GM19351 (cell line): ENCODE data around the gene CTCF.

Experiments
- ATAC-seq: cut with Tn5 transposase; IDR thresholded peaks from one replicate; pipeline ENCODE4 v1.9.1; 2021; ENCODE audit warnings: mild to moderate bottlenecking, moderate library complexity; ENCODE audit not compliant: unreplicated experiment

The CTCF gene

DNA sequence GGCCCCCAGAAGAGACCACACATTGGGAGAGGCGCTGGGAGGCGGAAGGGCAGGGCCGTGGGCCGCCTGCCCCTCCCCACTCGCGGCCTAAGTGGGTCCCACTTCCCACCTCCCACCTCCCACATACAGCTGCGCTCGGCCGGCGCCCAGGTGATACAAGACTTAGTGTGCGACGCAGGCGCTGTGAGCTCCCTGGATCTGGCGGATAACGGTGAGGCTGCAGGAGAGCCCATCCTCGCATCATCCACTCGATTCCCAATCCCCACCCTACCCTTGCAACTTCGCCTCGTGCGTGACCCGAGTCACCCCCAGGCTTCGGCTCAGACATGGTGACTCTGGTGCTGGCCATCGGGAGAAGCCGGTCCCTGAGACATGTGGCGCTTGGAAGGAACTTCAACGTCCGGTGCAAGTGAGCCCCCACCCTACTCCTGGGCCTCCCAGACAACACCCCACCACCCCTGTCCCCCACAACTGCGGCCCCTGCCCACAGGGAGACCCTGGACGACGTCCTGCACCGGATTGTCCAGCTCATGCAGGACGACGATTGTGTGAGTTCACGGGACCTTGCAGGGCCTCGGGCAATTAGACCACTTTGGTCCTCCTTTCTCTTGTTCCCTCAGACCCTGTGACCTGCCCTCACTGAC, 86.6 kb downstream of the CTCF start:
- no peak for ATAC-seq

DNA sequence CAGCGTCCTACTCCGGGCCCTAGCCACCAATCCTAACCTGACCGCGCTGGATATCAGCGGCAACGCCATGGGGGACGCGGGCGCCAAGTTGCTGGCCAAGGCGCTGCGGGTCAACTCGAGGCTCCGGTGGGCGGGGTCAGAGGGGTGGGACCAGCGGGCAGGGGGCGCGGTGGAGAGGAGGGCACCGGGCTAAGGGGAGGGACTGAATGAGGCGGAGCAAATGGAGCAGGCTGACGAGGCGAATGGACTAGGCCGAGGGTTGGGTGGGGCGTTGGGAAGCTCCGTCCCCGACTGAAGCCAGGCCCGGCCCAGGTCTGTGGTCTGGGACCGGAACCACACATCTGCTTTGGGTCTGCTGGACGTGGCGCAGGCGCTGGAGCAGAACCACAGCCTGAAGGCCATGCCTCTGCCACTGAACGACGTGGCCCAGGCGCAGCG, 87.2 kb downstream of the CTCF start:
- no peak for ATAC-seq

DNA sequence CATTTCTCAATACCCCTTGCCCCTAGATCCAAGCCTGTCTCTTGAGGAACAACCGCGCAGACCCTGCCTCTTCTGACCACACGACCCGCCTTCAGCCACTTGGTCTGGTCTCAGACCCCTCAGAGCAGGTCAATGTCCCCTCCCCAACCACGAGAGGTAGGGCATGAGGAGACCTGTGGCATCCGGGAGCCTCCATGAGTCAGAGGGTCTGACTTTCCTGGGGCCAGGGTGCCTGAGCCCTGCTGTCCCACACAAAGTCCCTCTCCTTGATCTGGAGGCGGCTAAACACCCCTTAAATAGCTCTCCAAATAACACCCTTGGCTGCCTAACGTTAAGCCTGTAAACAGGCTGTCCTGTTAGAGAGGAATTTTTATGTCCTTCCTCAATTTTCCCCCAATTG, 87.7 kb downstream of the CTCF start:
- ATAC-seq, result no peak

DNA sequence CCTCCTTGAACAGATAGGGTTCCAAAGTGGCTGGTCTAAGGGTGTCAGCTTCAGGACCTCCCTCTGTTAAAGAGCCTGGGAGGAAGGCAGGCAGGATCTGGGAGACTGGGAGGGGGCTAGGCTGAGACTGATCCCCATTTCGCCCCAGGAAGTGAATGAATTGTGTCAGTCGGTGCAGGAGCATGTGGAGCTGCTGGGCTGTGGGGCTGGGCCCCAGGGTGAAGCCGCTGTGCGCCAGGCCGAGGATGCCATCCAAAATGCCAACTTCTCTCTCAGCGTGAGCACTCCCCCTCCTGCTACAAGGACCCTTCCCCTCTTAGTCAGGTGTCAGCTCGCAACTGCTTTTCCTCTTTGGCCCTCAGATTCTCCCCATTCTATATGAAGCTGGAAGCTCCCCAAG, 88.7 kb downstream of the CTCF start:
- no peak for ATAC-seq

DNA sequence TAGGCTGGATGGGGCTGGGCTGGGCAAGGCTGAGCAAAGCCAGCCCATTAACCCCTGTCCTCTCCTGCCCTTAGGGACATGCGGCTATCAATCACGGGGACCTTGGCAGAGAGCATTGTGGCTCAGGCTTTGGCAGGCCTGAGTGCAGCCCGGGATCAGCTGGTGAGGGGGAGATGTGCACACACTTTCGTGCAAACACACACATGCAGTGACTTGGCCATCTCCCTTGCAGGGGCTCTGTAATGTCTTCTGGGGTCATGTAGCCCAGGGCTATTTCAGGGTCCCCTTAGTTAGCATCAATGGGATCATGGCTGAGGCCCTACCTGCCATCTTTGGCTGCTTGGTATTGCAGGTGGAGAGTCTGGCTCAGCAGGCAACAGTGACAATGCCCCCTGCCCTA, 89.5 kb downstream of the CTCF start:
- no peak for ATAC-seq

DNA sequence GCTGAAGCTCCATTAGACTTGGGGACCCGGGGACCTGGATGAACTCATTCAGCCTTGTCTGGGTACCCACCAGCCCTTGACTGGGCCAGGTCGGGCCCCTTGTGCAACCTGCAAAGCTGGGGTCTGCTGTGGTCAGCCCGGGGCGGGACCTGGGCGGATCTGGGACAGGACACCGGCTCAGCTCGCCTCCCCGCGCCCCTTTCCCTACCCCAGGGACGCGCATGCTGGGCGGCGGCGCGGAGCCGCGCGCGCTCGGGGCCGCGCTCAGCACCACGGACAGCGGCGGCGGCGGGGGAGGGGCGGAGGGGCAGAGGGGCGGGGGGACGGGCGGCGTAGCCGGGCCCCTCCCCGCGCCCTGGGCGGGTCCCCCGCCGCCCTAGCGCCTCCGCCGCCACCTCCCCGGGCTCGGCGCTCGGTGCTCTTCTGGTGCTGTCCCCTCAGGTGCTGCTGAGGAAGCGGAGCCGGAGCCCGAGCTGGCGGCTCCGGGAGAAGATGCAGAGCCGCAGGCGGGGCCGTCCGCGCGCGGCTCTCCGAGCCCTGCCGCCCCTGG, 90.3 kb downstream of the CTCF start:
- no peak for ATAC-seq

DNA sequence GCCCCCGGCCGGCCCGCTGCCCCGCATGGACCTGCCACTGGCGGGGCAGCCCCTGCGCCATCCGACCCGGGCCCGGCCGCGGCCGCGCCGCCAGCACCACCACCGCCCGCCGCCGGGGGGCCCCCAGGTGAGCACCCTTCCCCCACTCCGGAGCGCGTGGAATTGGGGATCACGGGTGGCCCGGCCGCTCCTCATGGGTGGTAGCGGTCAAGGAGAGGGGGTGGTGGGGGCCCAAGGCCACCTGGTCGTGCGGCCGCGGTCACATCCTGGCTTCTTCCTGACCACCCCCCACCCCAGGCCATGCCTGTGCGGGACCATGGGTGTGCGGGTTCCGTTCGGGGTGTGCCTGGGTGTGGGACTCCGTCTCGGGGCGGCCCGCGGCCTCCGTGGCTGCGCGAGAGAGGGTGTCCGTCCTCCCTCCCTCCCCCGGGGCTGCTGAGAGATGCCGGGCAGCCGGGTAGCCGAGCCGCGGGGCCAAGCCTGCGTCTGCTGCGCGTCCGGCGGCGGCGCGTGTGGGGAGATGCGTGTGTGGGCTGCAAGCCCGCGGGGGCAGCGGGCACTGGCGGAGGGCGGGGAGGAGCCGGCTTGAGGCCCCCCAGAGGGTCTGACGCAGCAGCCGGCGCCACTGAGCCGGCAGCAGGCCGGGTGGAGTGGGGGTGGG, 90.9 kb downstream of the CTCF start:
- no peak for ATAC-seq

DNA sequence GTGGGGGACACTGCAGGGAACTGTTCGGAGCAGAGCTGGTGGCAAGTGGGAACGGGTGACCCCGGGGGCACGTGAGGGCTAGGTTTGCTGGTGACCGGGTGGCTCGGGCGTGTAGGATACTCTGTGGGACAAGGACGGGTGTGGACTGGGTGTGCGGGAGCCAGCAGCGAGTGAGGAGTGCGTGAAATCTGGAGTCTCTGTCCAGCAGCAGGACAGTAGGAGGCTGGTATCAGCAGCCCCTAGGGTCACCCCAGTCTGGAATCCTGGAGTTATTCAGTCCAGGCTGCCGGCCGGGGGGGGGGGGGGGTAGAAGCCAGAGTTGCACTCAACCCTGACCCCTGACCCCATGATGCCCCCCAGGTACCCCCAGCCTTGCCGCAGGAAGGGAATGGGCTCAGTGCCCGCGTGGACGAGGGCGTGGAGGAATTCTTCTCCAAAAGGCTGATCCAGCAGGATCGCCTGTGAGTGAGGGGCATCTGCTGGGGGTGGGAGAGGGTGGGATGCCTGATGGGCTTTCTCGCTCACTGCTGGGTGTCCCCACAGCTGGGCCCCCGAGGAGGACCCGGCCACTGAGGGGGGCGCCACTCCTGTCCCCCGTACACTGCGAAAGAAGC, 91.6 kb downstream of the CTCF start:
- ATAC-seq, result no peak

DNA sequence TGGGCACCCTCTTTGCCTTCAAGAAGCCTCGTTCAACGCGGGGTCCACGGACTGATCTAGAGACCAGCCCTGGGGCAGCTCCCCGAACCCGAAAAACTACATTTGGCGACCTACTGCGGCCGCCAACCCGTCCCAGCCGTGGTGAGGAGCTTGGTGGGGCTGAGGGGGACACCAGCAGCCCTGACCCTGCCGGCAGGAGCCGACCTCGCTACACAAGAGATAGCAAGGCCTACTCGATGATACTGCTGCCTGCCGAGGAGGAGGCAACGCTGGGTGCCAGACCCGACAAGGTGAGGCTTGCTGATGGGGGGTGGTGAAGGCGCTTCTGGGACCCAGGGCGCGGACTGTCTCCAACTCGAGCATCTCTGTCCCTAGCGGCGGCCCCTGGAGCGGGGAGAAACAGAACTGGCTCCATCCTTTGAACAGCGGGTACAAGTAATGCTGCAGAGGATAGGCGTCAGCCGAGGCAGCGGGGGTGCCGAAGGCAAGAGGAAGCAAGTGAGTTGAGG, 92.1 kb downstream of the CTCF start:
- no peak for ATAC-seq

DNA sequence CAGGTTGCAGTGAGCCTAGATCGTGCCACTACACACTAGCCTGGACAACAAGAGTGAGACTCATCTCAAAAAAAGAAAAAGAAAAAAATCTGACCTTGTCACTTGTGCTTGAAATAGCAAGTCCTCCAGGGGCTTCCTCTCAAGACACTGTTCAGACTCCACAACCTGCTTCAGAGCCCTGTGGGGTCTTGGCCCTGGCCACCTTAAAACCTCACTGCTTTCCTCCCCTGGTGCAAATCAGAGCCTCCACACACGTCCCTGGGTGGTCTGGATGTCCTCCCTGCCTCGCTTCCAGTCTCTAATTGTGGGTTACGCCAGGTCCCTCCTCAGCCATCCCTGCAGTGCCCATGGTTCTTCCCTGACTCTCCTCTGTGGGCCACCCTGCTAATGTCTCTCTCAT, 93.0 kb downstream of the CTCF start:
- no peak for ATAC-seq

DNA sequence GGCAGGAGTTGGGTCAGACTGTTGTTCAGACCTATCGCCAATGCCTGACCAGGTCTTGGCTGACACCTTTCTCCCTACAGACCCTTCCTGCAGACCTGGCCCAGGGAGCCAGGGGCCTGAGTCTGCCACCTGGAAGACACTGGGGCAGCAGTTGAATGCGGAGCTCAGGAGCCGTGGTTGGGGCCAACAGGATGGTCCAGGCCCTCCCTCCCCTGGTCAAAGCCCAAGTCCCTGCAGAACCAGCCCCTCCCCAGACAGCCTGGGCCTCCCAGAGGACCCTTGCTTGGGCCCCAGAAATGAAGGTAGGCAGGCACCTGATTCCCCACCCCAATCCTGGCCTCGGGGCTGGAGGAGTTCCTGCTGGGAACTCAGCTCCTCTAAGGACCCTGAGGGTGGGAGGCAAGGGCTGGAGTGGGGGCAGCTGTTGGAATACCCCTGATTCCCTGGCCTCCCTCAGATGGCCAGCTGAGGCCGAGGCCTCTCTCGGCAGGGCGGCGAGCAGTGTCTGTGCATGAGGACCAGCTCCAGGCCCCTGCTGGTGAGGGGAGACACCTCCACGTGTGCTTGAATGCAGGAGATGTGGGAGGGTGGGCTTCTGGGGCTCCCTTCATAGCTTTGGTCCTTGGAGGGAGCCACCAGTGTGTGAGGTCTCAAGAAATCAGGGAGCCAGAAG, 94.2 kb downstream of the CTCF start:
- no peak for ATAC-seq

DNA sequence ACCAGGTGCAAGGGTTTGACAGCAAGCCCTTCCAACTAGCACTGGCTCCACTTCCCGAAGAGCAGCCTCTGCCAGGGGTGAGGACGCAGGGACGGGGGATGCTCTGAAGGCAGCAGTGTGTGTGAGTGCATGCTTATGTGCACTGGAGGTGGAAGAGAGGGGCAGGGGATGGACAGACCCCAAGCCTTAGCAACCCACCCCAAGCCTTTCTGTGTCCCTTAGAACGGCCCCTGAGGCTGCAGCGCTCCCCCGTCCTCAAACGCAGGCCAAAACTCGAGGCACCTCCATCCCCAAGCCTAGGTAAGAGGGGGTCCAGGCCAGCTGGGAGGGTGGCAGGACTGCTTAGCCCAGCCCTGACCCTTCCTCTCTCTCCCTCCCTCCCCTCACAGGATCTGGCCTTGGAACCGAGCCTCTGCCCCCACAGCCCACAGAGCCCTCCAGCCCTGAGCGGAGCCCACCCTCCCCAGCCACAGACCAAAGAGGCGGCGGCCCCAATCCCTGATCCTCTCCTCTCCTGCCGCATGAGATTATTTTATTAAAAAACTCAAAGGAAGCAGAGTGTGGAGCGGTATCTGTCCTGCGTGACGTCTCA, 94.8 kb downstream of the CTCF start:
- no peak for ATAC-seq

DNA sequence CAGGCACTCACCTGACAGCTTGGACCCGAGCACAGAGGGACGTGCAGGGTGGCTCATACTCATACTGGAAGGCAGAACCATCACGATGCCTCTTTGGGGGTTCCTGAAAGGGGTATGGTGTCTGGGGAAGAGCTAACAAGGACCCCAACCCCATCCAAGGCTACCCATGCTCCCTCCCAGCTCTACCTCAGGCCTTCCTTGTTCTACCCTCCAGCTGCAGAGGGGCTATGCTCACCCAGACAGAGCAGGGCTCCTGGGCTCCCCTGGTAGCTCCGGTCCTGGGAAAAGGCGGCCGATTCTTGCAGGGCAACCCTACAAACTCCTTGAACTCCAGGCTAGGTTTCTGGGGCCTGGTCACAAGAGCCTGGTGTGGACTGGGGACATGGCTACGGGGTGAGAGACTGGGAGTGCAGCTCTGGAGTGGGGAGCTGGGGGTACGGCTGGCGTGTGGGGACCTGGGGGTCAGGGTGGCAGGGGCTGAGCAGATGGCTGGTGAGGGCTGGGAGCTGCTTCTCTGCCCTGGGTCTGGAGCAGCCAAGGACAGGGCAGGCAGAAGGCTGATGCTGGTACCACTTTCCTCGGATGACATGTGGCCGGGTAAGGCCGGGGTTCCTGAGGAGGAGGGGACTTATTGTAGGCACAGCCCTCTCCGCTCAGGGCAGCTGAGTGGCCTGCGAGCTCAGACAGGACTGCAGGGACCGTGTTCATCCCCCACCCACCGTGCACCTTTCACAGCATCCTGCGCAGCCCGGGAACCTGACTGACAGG, 95.6 kb downstream of the CTCF start:
- no peak for ATAC-seq

DNA sequence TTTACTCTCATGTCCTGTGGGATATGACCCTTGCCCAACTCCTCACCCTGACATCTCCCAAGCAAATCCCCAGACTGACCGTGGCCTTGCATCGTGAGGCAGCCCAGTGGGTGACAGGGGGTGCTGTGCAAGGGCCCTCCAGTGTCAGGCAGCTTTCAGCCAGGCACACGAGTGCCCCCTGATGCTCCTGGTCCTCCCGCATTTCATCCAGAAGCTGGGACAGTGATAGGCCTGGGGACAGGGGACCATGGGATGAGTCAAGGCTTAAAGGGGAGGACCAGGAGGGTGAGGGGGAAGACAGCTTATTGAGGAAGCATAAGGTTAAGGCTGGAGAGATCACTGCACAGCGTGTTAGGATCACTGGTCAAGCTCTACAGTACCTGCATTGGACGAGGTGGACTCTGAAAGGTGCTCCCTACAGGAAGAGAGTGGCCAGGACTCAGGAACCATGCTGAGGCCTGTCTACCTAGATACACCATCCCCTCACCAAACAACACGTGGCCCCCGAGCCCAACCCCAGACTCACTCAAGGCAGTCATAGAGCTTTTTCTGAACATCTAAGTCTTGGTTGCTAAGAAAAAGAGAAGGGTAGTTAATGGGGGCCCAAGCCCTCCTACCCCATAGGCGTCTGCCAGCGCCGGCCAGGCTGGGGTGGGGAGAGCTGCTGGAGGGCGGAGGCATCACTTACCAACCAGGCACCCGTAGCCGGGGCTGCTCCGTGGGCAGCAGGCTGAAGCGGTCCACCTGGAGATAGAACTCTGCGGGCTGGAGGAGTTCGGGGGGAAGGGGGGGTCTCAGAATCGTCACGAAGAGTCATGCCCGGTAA, 96.7 kb downstream of the CTCF start:
- no peak for ATAC-seq

DNA sequence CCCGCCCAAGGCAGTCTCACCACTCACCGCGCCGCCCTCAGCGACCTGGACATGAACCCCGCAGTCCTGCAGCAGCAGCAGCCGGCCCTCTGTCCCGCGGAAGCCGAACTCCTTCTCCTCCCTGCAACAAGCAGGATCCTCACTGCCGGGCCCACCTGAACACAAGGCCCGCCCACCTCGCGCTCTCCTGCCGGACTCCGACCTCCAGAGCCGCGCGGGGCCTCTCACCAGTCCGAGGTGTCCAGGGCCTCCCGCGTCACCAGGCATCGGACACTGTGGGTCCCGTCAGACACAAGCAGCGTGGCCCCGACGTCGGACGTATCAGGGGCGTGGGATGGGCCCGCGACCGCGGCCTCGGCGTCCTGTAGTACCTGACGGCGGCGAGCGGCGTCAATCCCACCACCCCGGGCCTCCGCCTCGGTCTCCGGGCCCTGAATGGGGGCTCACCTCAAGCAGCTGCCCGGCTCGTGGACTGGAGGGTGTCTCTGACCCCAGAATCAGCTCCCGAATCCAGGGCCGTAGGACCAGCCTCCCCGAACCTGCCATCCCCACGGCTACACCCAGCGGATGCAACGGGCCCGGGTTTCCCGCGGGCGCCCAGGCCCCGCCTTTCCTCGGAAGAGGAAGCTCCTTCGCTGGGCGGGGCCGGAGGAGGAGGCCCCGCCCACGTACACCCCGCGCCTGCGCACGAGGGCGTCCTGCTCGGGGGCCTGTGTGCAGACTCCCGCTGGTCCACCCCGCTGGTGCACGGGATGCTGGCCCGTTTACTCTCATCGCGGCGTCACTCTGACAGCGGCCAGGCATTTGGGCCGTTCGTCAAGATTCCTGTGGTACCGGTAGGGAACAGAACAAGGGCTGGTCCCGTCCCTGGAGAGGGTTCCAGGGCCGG, 97.6 kb downstream of the CTCF start, which contains the start of gene ACD:
ACD (minus strand) TSS at position 586 of the 889 bp plus-strand sequence; CDS start at position 546, 40 bp downstream.
- ATAC-seq, result peak; percentile 45

DNA sequence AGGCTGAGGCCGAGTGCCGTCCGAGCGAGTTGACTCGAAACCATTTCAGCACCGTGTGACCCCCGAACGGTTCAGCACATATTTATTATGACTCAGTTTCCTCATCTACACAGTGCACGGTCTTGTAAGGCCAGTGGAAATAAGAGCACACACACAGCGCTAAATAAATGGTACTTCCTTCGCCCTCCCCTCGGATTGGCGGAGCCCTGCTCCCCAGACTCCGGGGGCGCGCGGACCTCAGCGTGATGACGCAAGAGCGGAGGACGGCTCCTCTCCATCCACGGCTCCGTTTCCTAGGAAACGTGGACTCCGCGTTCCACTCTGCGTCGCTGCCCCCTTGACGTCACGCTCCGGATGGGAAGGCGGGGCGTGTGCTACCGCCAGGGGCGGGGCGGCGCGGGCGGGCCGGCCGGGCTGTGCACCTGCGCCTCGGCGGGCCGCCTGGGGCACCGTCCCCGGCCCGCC, 98.3 kb downstream of the CTCF start, which contains the start of gene PARD6A:
PARD6A (plus strand) TSS at position 397 of the 465 bp plus-strand sequence. CDS start 79 bp downstream, outside the sequence.
- ATAC-seq, result peak; percentile 72

DNA sequence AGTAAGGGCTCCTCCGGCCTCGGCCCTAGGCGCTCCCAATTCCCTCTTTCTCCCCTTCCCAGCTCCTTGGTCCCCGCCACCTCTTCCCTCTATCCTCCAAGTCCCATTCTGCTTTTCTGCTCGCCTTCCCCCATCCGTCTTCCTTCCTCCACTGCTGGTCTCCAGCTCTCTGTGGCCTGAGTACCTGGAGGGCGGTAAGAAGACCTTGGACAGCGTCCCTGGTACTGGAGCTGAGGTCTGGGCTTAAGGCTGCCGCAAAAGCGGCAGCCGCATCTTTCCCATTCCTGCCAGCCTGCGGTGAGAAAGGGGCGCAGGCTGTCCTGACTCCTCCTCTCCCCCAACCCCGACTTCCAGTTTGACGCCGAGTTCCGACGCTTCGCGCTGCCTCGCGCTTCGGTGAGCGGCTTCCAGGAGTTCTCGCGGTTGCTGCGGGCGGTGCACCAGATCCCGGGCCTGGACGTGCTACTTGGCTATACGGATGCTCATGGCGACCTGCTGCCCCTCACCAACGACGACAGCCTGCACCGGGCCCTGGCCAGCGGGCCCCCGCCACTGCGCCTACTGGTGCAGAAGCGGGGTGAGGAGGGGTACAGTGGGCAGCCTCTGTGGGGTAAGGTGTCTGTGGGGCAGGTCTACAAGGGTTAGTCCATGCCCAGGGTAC, 98.9 kb downstream of the CTCF start:
- no peak for ATAC-seq
